Midbrain (tissue), 1 donor: Measurements from ENCODE around the gene CD164.
"Not testable (repeated sequence)": the region's sequence is repeated elsewhere in the genome, so short reads cannot be mapped to it uniquely, and the experiment has no call there.

Experiments
- DNase-seq: peaks from one replicate; lab custom pipeline; 2025; lab: John Stamatoyannopoulos, UW

CD164 gene

DNA sequence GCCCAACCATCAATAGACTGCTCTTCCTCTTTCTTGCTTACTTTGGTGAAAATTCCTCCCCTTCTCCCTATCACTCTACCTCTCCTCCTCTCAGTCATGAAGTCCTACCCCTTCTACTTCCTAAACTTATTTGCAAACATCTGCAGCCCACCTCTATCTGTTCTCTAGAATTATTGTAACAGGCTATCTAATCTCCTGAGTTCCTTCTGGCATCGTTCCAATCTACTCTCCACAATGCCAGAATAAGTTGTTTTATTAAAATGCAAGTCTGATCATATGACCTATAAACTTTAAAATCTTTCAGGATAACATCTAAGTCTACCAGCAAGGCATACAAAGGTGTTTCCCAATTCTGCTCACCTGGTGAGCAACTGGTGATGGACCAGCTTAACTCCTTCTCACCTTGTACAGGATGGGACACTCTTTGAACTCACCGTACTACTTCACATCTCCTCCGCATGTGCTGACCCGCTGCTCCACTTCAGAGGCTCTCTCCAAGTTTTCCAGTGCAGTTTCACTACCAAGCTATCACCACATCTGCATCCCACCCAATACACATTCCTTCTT, 7.9 kb downstream of the CD164 start:
- no peak for DNase-seq

DNA sequence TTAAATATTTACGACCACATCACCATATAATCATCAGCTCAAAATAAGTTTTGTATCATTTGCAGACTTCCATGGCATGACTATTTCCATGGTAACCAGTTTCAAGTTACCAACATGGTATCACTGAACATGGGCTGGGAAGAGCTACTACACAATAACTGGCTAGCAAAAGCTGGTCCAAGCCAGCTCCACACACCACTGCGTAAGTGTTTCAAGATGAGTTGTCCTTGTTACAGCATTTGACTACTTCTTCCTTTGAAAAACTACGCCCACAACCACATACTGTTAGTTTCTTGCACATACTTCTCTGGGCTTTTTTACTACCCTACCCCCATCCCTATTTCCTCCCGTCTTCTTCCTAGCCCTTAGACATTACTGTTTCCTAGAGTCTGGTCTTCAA, 8.5 kb downstream of the CD164 start:
- DNase-seq, result no peak

DNA sequence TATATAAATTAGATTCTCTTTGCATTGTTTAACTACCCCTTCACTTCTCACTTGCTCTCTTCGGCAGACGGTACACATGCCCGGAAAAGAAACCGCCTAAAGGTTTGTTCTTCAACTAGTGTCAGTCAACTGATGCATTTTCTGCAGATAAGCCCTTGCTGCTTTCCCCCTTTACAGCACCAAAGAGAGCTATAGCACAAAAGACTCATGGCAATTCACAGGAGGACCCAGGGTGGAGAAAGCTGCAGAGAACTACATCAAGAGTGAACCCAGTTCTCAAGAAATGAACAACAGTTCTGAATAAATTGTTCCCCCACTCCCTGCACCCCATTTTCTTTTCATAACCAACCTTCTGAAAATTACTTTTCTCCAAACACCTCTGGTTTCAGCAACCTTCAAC, 8.9 kb downstream of the CD164 start:
- no peak for DNase-seq

DNA sequence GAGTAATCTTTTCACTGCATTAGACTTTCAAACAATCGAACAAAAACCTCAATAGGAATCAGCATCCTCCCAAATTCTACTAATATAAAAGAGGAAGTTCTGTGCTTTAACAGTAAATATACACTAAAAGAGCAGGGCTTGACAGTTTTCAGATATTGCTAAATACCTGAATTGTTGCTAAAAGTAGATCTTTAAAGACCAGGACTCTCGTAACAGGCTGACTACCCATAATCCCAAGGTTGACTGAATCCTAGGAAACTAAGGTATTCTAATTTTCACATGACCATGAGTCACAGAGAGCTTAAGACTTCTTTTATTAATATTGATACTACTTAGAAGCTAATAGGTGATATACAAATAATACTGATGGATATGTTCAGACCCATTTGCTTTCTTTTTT, 10.1 kb downstream of the CD164 start:
- no peak for DNase-seq

GRCh38 chr6:109370792-109371191, 11.5 kb downstream of the CD164 start:
- no peak for DNase-seq

DNA sequence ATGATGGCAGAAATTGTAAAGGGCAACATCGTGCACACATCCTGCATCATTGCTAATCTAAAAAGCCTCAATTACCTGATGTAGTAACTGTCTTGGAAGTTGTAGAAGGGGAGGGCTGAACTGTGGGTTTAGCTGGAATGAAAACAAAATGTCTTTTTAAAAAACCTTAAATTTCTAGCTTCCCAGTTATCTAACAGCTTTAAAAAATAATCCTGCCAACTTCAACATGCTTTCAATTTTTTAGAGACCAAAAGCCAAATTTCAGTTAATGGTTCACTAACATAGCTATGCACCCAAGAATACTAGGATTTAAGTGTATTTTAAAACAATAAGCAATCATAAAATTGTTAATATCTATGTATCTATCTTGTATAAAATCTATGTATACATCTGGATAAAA, 11.9 kb downstream of the CD164 start:
- DNase-seq, result no peak

DNA sequence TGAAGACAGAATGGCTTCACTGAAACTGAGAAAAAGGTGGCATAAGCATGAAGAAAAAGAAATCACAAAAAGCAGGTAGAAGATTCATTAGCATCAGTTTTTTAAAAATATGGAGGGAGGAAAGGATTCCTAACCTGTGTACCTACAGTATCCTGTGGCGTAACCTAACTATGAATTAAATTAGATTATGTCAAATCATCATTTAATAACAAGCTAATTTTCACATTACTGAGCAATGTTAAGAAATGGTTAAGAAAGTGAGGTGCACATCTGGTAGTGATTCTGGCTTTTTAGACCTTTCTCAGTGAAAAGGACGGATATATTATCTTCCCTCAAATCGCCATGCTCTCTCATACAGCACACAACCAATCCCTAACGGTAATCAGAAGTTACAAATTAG, 12.5 kb downstream of the CD164 start:
- DNase-seq, result no peak

DNA sequence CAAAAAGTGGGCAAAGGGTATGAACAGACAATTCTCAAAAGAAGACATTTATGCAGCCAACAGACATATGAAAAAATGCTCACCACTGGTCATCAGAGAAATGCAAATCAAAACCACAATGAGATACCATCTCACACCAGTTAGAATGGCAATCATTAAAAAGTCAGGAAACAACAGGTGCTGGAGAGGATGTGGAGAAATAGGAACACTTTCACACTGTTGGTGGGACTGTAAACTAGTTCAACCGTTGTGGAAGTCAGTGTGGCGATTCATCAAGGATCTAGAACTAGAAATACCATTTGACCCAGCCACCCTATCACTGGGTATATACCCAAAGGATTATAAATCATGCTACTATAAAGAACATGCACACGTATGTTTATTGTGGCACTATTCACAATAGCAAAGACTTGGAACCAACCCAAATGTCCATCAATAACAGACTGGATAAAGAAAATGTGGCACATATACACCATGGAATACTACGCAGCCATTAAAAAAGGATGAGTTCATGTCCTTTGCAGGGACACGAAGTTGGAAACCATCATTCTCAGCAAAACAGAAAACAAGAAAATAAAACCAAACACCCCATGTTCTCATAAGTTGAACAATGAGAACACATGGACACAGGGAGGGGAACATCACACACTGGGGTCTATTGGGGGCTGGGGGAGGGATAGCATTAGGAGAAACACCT, 17.7 kb downstream of the CD164 start:
- not testable (repeated sequence) for DNase-seq

GRCh38 chr6:109363753-109364152, 18.5 kb downstream of the CD164 start:
- DNase-seq, result no peak

DNA sequence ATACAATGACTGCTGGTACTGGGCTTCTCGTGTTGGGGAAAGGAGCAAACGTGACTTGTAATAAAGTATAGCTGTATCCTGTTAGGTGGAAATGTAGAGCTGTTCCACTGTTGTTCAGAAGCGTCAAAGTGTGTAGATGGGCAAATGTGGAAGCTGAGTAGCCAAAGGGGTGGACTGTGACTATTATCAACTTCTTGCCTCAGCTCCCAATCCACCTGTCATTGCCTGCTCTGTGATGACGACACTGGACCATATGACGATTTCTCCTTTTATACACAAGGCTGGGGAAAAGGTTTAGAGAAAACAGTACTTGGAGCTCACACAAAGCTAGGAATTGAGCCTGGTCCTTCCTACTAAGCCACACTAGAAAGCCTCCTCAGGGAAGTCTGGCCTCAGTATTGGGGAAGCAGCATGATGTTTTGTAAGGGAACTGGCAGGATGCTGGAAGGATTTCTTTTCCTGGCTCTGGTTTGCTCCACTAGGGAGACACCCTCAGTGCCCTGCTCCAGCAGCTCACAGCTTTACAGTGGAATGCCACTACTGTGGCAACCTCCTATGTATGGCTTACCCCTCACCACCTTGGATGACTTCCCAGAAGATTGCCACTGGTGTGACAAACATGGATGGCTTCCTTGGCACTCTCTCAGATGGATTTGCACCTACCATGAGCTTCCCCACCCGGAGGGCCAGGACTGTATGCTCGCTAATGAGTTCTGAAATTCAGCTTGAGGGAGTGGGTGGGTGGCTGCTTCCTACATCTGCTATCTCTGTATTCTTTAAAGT, 20.0 kb downstream of the CD164 start:
- no peak for DNase-seq

DNA sequence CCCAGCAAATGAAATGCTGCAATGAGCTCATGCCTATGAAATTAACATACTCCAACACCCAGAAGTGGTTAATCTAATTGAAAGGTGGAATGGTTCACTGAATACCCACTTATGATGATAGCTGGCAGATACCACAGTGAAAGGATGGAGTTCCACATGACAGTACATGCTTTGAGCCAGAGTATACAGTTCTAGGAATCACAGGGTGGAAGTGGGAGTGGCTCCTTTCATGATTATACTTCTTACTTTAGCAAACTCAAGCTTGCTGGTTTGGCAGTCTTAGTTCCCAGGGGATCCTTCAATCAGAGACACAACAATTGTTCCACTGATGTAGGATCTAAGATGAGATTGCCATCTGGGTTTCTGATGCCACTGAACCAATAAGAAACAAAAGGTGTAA, 21.5 kb downstream of the CD164 start:
- DNase-seq, result no peak

DNA sequence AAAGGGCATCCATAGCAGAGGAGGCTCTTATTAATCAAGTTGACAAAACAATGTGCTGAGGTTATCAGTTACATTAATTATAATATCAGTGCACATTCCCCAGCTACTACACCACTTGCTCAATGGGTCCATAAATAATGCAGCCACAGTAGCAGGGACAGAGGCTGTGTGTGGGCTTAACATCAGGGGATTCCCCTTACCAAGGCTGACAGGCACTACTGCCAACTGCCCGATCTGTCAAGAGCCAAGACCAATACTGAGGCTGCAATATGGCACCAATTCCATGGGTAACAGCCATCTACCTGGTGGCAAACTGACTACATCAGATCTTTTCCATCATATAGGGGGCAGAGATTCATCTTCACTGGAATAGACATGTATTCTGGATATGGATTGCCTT, 22.0 kb downstream of the CD164 start:
- DNase-seq, result no peak

DNA sequence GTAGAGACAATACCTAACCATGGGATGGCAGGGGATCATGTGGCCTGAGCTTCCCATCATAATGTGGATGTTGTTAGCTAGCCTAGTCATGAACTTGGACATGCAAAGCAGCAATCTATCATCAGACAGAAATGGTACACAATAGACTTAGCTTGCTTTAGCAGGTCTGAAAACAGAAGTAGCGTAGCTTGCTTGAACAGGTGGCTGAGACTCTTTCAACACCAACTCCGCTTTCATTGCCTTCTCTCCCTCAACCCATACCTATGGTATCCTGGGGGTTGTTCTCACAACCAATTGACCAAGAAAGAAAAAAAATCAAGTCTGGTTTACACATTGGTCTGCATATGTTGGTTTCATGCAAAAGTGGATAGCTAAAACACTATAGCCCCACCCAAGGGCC, 23.0 kb downstream of the CD164 start:
- DNase-seq, result no peak

DNA sequence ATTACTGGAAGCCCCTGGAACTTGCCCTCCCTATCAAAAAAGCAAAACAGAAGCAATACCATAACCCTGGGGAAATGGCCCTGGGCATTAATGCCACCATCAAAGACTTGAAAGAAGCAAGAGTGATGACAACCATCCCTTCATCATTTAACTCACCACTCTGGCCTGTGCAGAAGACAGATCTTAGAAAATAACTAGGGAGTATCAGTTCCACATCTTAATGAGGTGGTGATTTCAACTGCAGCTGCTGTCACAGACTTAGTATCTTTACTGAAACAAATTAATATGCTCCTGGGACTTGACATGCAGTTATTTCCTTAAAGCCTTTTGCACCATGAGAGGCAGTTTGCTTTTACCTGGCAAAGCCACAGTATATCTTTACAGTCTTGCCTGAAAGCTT, 24.1 kb downstream of the CD164 start:
- DNase-seq, result no peak

GRCh38 chr6:109356237-109356636, 26.0 kb downstream of the CD164 start:
- DNase-seq, result no peak

DNA sequence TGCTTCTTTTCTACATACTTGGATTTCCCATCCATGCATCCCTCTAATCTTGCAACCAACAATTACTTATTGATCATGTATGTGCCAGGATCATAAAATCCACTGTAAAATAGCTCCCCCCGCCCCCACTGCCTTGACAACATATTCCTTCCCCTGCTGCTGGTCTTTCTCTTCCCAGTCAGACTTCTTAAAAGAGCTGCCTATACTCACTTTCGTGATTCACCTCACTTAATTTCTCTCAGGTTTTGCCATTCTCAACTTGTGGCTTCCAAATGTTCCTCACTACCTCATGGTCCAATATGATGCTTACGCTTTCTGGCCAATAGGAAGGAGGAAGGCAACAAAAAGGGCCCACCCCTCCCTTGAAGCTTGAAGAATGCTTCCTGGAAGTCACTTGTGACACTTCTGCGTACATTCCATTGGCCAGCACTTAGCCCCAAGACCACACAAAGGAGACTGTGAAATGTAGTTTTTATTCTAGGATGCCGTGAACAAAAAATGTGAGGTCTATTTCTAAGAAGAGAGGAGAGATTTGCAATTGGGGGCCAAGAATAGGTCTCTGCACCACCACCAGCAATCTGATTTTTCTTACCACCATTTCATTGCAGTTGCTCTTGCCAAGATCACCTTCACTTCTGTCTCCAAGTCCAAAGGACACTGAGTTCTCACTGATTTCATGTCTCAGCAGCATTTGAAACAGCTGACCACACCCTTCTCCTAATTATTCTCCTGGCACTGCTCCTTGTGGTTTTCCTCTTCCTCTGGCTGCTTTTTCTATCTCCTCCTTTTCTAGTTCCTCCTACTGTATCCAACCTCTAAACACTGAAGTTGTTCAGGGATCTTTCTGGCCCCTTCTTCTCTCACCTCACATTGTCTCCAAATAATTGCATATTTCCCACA, 30.8 kb downstream of the CD164 start:
- DNase-seq, result no peak

GRCh38 chr6:109349419-109349987, 32.8 kb downstream of the CD164 start:
- peak; percentile 13 for DNase-seq

GRCh38 chr6:109348226-109348625, 34.0 kb downstream of the CD164 start:
- DNase-seq, result peak; percentile 15

DNA sequence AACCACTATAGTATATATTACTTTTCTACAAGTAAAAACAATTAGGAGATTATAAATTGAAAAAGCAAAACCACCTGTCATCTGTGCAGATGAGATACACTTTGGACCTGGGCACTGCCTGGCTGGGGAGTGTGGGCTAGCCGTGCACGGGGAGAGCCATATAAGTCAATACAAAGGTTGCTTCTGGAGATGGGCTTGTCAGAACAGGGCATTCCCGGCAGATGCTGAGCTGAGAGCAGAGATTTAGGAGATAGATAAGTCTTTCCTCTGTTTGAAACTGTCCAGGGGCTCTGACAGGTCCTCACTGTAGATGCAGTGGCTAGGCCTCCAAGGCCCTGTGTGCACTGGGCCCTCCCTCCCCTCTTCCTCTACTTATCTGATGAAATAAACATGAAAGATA, 34.5 kb downstream of the CD164 start:
- no peak for DNase-seq

GRCh38 chr6:109345986-109346385, 36.3 kb downstream of the CD164 start:
- DNase-seq, result no peak

DNA sequence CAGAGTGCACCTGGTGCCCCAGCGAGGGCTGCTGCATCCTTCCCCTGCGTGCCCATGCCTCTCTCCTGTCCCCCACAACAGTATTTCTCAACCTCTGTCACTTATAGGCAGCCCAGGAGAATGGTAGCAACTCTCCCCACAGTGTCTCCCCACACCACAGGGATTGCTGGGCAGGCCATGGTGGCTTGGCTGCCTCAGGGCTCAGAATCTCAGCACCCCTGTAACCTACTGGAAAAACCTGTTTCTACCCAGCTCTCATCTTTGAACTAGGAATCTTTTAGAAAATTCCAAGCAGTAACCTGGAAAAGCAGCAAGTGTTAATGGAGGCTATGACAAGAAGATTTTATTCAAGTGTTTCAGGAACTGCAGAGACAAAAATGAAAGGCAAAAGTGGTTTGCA, 38.0 kb downstream of the CD164 start:
- DNase-seq, result no peak

DNA sequence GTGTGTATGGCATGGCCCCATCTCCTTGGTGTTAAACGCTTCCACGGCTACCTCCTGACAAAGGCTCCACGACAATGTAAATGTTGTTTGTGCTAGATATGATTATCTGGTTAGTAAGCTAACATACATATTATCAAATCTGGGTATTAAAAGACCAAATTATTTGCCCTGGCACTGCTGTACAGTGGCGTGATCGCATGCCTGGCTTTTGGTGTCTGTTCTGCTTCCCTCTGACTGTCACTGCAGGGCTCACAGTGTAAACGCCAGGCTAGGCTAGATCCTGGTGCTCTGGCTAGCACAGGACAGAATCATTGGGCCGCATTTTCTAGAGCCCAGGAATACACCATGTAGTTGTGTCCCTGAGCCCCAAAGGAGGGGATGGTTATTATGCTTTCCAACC, 38.7 kb downstream of the CD164 start:
- no peak for DNase-seq
